Breast epithelium (tissue), 3 donors: Measurements from ENCODE around the gene CD8B2.

Experiments
- CTCF ChIP-seq, 3 donors: fragments of 450-650 bp; IDR thresholded peaks; one replicate each; pipeline ENCODE4 v1.5.1; 2016 to 2017; ENCODE audit warnings: antibody characterized with exemption in 3 of 3, mild to moderate bottlenecking in 3 of 3, moderate library complexity in 3 of 3
- POLR2A ChIP-seq: fragments of 450-650 bp; IDR thresholded peaks from one replicate; pipeline ENCODE4 v1.6.1; 2016; ENCODE audit warnings: antibody characterized with exemption, mild to moderate bottlenecking, moderate library complexity
- POLR2AphosphoS5 ChIP-seq, 3 donors: sonication (generic); formaldehyde crosslinking; IDR thresholded peaks; one replicate each; pipeline ENCODE4 v1.6.1; 2017; ENCODE audit warnings: antibody characterized with exemption in 3 of 3

- TF ChIP-seq CTCF (IDR thresholded peaks at IDR 0.05) (no peak), POLR2AphosphoS5 (IDR thresholded peaks at IDR 0.05) (no peak), POLR2A (no peak)
Observed at GRCh38 chr2:106553321-106553720, 66.2 kb downstream of the CD8B2 start.
